H1 (cell line): ENCODE data around the gene CRTC2. TPM values are rescaled to one million over a fixed set of nuclear protein-coding genes. Genes with fewer than 3 reads are reported as not detected.
A peak's percentile ranks its signal among the peaks of the same experiment; 100 is the strongest.

Source experiments
- CTCF ChIA-PET: fragments of 300-600 bp; sonication (Branson Sonifier 250); formaldehyde crosslinking; loops from one replicate; lab custom pipeline; 2021; ENCODE audit not compliant: partially characterized antibody; lab: Charles Lee
- POLR2A ChIA-PET: fragments of 300-600 bp; sonication (Branson Sonifier 250); formaldehyde crosslinking; loops from one replicate; lab custom pipeline; 2021; ENCODE audit warnings: inconsistent platforms; ENCODE audit not compliant: partially characterized antibody; lab: Charles Lee
- DNase-seq, 2 experiments: peaks; one replicate each; pipeline versions ENCODE4 v3.0.0 to v3.0.0-alpha.2; 2010 to 2022; ENCODE audit warnings: low spot score in 2 of 2, low read depth in 1 of 2, mixed read lengths in 1 of 2
- FAIRE-seq: peaks from 2 replicates; lab custom pipeline; 2011; peaks lifted over from hg19 to GRCh38; lab: Jason Lieb, UNC
- H2AFZ ChIP-seq: 2 replicates; pipeline ENCODE4 v1.8.1; 2012; ENCODE audit warnings: low read length, inconsistent platforms
- H2AK5ac ChIP-seq: 2 replicates; pipeline ENCODE4 v1.6.1; 2013; ENCODE audit warnings: low read depth, low read length
- H2BK120ac ChIP-seq: replicated peaks from 2 replicates; pipeline ENCODE3; 2013; ENCODE audit warnings: low read depth, low read length, inconsistent platforms
- H2BK12ac ChIP-seq: 2 replicates; pipeline ENCODE4 v1.6.1; 2013; ENCODE audit warnings: low read depth, low read length
- H2BK15ac ChIP-seq: 2 replicates; pipeline ENCODE4 v1.6.1; 2013; ENCODE audit warnings: low read length
- H2BK20ac ChIP-seq: 2 replicates; pipeline ENCODE4 v1.6.1; 2013; ENCODE audit warnings: low read length
- H2BK5ac ChIP-seq: 2 replicates; pipeline ENCODE4 v1.6.1; 2013; ENCODE audit warnings: low read depth, low read length
- H3K14ac ChIP-seq: 2 replicates; pipeline ENCODE4 v1.6.1; 2013; ENCODE audit warnings: inconsistent platforms; ENCODE audit not compliant: insufficient read length
- H3K18ac ChIP-seq: 2 replicates; pipeline ENCODE4 v1.6.1; 2013; ENCODE audit warnings: low read length; ENCODE audit errors: extremely low read depth
- H3K23ac ChIP-seq: 2 replicates; pipeline ENCODE4 v1.6.1; 2013; ENCODE audit warnings: inconsistent platforms; ENCODE audit not compliant: insufficient read length
- H3K23me2 ChIP-seq: 2 replicates; pipeline ENCODE4 v1.6.1; 2013; ENCODE audit warnings: low read depth, low read length
- H3K27ac ChIP-seq: 2 replicates; pipeline ENCODE4 v1.6.1; 2011; ENCODE audit warnings: low read depth, low read length, inconsistent platforms
- H3K27me3 ChIP-seq, 4 experiments: replicated peaks in 1 of 4; 1 replicate in 1 of 4; 2 replicates in 3 of 4; pipeline versions ENCODE4 v1.6.1 to v1.8.1; 2011 to 2013; ENCODE audit warnings: low read length in 3 of 4, mild to moderate bottlenecking in 3 of 4, inconsistent platforms in 2 of 4, mixed read lengths in 2 of 4, moderate library complexity in 1 of 4; ENCODE audit not compliant: control insufficient read depth in 3 of 4, insufficient read depth in 3 of 4; ENCODE audit errors: extremely low read depth in 1 of 4
- H3K36me3 ChIP-seq, 4 experiments: 2 replicates each; pipeline versions ENCODE4 v1.6.1 to v1.8.1; 2011 to 2013; ENCODE audit warnings: mild to moderate bottlenecking in 4 of 4, low read length in 3 of 4, moderate library complexity in 2 of 4, control low read depth in 1 of 4, inconsistent platforms in 1 of 4; ENCODE audit not compliant: insufficient read depth in 4 of 4, control insufficient read depth in 2 of 4
- H3K4ac ChIP-seq: replicated peaks from 2 replicates; pipeline ENCODE3; 2013; ENCODE audit warnings: low read length, low read depth, mixed read lengths, inconsistent platforms; ENCODE audit not compliant: insufficient read length
- H3K4me1 ChIP-seq, 4 experiments: replicated peaks in 1 of 4; 1 replicate in 1 of 4; 2 replicates in 3 of 4; pipeline versions ENCODE4 v1.6.1 to v1.8.1; 2011 to 2013; ENCODE audit warnings: low read length in 3 of 4, inconsistent platforms in 2 of 4, mixed read lengths in 1 of 4; ENCODE audit not compliant: insufficient read depth in 4 of 4, control insufficient read depth in 3 of 4
- H3K4me2 ChIP-seq, 2 experiments: 2 replicates each; pipeline versions ENCODE4 v1.6.1 to v1.8.1; 2011 to 2013; ENCODE audit warnings: low read depth in 2 of 2, low read length in 2 of 2, control low read depth in 1 of 2, inconsistent platforms in 1 of 2, mild to moderate bottlenecking in 1 of 2; ENCODE audit not compliant: insufficient read depth in 1 of 2
- H3K4me3 ChIP-seq, 4 experiments: fragments of 200-600, 300-600 bp in 1 of 4; sonication (generic), shearing (Covaris generic), sonication (Bioruptor Twin) in 1 of 4; 2 replicates each; pipeline versions ENCODE4 v1.5.1 to v1.8.1; 2011 to 2016; ENCODE audit warnings: low read length in 4 of 4, low read depth in 3 of 4, control low read depth in 2 of 4, inconsistent platforms in 2 of 4, mild to moderate bottlenecking in 2 of 4, mixed read lengths in 1 of 4, moderate library complexity in 1 of 4; ENCODE audit not compliant: insufficient read depth in 2 of 4; ENCODE audit errors: extremely low read depth in 1 of 4
- H3K56ac ChIP-seq: replicated peaks from 2 replicates; pipeline ENCODE3; 2013; ENCODE audit warnings: low read depth, mild to moderate bottlenecking, mixed read lengths, low read length, inconsistent platforms; ENCODE audit not compliant: insufficient read length
- H3K79me1 ChIP-seq: 2 replicates; pipeline ENCODE4 v1.6.1; 2013; ENCODE audit warnings: low read depth, low read length, control low read depth
- H3K79me2 ChIP-seq, 2 experiments: 2 replicates each; pipeline versions ENCODE4 v1.6.1 to v1.8.1; 2012 to 2013; ENCODE audit warnings: low read length in 2 of 2, mild to moderate bottlenecking in 2 of 2, inconsistent platforms in 1 of 2; ENCODE audit not compliant: insufficient read depth in 2 of 2, control insufficient read depth in 1 of 2
- H3K9ac ChIP-seq, 4 experiments: replicated peaks in 1 of 4; 1 replicate in 1 of 4; 2 replicates in 3 of 4; pipeline versions ENCODE4 v1.6.1 to v1.8.1; 2011 to 2013; ENCODE audit warnings: low read depth in 3 of 4, low read length in 3 of 4, control low read depth in 2 of 4, mild to moderate bottlenecking in 2 of 4, moderate library complexity in 2 of 4, inconsistent platforms in 1 of 4; ENCODE audit errors: extremely low read depth in 1 of 4
- H3K9me3 ChIP-seq, 2 experiments: 2 replicates each; pipeline versions ENCODE4 v1.6.1 to v1.8.1; 2012 to 2013; ENCODE audit warnings: mild to moderate bottlenecking in 2 of 2, moderate library complexity in 2 of 2, control low read depth in 1 of 2, inconsistent platforms in 1 of 2, low read depth in 1 of 2, low read length in 1 of 2, mixed read lengths in 1 of 2; ENCODE audit not compliant: insufficient read depth in 2 of 2
- H4K20me1 ChIP-seq, 2 experiments: replicated peaks in 1 of 2; 2 replicates each; pipeline versions ENCODE3 to v1.8.1; 2011 to 2013; ENCODE audit warnings: inconsistent platforms in 2 of 2, low read length in 2 of 2, mild to moderate bottlenecking in 1 of 2; ENCODE audit not compliant: insufficient read depth in 2 of 2, control insufficient read depth in 1 of 2
- H4K5ac ChIP-seq: 2 replicates; pipeline ENCODE4 v1.6.1; 2013; ENCODE audit warnings: low read length, low read depth, mixed read lengths, inconsistent platforms; ENCODE audit not compliant: insufficient read length
- H4K8ac ChIP-seq: 2 replicates; pipeline ENCODE4 v1.8.0; 2013; ENCODE audit warnings: mild to moderate bottlenecking, moderate library complexity, low read length, inconsistent platforms; ENCODE audit not compliant: insufficient read depth; ENCODE audit errors: extremely low read depth
- H4K91ac ChIP-seq: replicated peaks from 2 replicates; pipeline ENCODE3; 2013; ENCODE audit warnings: low read length, mixed read lengths, inconsistent platforms; ENCODE audit not compliant: insufficient read length
- PHF8 ChIP-seq: fragments of 200-600 bp; sonication (generic); conservative IDR thresholded peaks from 2 replicates; pipeline ENCODE4 v1.7.1; 2012; ENCODE audit warnings: low read depth, mild to moderate bottlenecking, inconsistent platforms, low read length, moderate library complexity
- TAF1 ChIP-seq: IDR thresholded peaks from 2 replicates; pipeline ENCODE4 v1.6.1; 2011; ENCODE audit warnings: mild to moderate bottlenecking, low read depth, low read length
- WGBS, 2 experiments: shearing (Covaris generic) in 1 of 2; methylation state at CpG; one replicate each; pipeline versions ENCODE4 v1.1.6 to v1.1.7; 2013 to 2015; ENCODE audit warnings: low lambda C conversion rate in 2 of 2, mixed read lengths in 2 of 2, inconsistent platforms in 1 of 2, low coverage in 1 of 2, missing lambda C conversion rate in 1 of 2; ENCODE audit not compliant: insufficient replicate concordance in 2 of 2, insufficient coverage in 1 of 2, insufficient read length in 1 of 2; ENCODE audit errors: extremely low coverage in 1 of 2, missing lambda C conversion rate in 1 of 2; 5-methylcytosine and 5-hydroxymethylcytosine counted together
- polyA plus RNA-seq, 7 experiments: library from polyadenylated mRNA; depleted of rRNA in 3 of 7; stranded (reverse) in 5 of 7; unstranded in 2 of 7; fragments of >200 nt in 5 of 7; fragments of 200-250 nt in 2 of 7; gene quantifications; 1 replicate in 5 of 7; 2 replicates in 1 of 7; 4 replicates in 1 of 7; pipeline versions ENCODE4 v1.2.1 to v1.2.3, GENCODE V29; 2011 to 2013; ENCODE audit warnings: missing spikeins in 2 of 7, mixed read lengths in 2 of 7
- total RNA-seq: library from RNA; stranded (reverse); fragmentation: NEBNext Ultra II Directional; extraction: Animal tissue kit (Norgen Biotek cat#: 25700); gene quantifications from 2 replicates; pipeline ENCODE4 v1.2.1, GENCODE V29; 2021

Gene CRTC2
- total and polyA plus RNA-seq, 2 of the 8 experiments (the other 6 are each of a cell fraction or from before 2014, with no cell fraction given), result 28.6 to 34.3 TPM

DNA sequence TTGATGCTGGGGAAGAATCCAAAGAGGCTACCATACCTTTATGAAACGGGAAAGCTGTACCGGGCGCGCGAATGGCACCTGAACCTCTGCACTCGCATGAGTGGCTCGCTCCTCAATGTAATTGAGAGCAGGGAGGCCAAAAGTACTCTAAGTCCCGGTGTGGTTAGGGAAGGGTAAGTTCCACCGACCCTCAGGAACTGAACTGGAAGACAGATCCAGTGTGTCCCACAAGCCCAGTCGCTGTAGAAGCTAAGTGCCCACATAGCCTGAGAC lies 36.7 kb downstream of the CRTC2 start:
- H3K36me3 ChIP-seq, result peaks cover 0 to 8% (median 0%) of the 10 kb centered on the region in 4 experiments; a peak in 4 of 8 replicates
- DNase-seq, result no peak
- no peak overlapping the region for H3K4ac ChIP-seq
- FAIRE-seq, result no peak
- no peak overlapping the region for H3K14ac ChIP-seq
- peak overlapping the region; percentile 68 to 100 (median 94) for H3K4me3 ChIP-seq
- no peak overlapping the region for H2AFZ ChIP-seq
- H3K23me2 ChIP-seq, result peaks cover 20% of the 10 kb centered on the region
- H3K79me1 ChIP-seq, result peaks cover 13% of the 10 kb centered on the region
- 5% methylated on average over 10 of the region's 10 CpGs; no CpG with 5 or more reads in 1 of the 2 experiments for WGBS, 2 experiments
- no peak for TF ChIP-seq TAF1
- TF ChIP-seq PHF8, result peak; percentile 16; the same call in 1 of the 2 replicates
- peak overlapping the region; percentile 29 for H4K91ac ChIP-seq
- H2BK15ac ChIP-seq, result no peak overlapping the region
- POLR2A ChIA-PET, result interaction anchor here (0.6 to 7.9 kb wide), 20 partner anchors 10 to 469 kb away, joined by 3 to 73 read pairs (median 4); partner anchors contain the start of genes CREB3L4, CRTC2, DENND4B and JTB
- H3K9ac ChIP-seq, result peak overlapping the region; percentile 47 to 93 (median 74)
- H3K27ac ChIP-seq, result peak overlapping the region; percentile 35; the same call in 1 of the 2 replicates
- H3K4me2 ChIP-seq, result peak overlapping the region; percentile 94 to 95
- H4K5ac ChIP-seq, result peak overlapping the region; percentile 24
- CTCF ChIA-PET, result interaction anchor here (1.0 to 2.3 kb wide), 7 partner anchors 8 to 294 kb away, joined by 3 to 9 read pairs (median 4); partner anchors contain the start of genes RAB13 and S100A13
- H4K20me1 ChIP-seq, result peaks cover 26 to 29% of the 10 kb centered on the region in 2 experiments
- no peak overlapping the region for H2BK20ac ChIP-seq
- H3K56ac ChIP-seq, result peak overlapping the region; percentile 60
- H3K9me3 ChIP-seq, result no peaks in the 10 kb centered on the region
- peak overlapping the region; percentile 82; the same call in 1 of the 2 replicates for H2BK5ac ChIP-seq
- H3K18ac ChIP-seq, result peak overlapping the region; percentile 60
- peak overlapping the region; percentile 34 for H2BK120ac ChIP-seq
- H2BK12ac ChIP-seq, result peak overlapping the region; percentile 71; the same call in 1 of the 2 replicates
- no peak overlapping the region for H3K23ac ChIP-seq
- no peaks in the 10 kb centered on the region for H3K27me3 ChIP-seq
- H3K4me1 ChIP-seq, result peaks cover 6 to 14% (median 11%) of the 10 kb centered on the region in 4 experiments
- peaks cover 34 to 53% of the 10 kb centered on the region in 2 experiments for H3K79me2 ChIP-seq
- H2AK5ac ChIP-seq, result peak overlapping the region; percentile 43; the same call in 1 of the 2 replicates
- H4K8ac ChIP-seq, result peak overlapping the region; percentile 20; the same call in 1 of the 2 replicates
